ENCODE data around the gene RUNX3. TPM values are rescaled to one million over a fixed set of nuclear protein-coding genes. Genes with fewer than 3 reads are reported as not detected.

RUNX3 gene
- polyA plus RNA-seq, 1 experiment: not detected

- DNase-seq (ENCODE audit: low read depth, low spot score): no peak
- Histone ChIP-seq H3K27ac (ENCODE audit: low read depth, low read length) (no peak overlapping the region), H3K4me3 (ENCODE audit: low read depth, low read length) (no peak overlapping the region), H3K9me3 (ENCODE audit: control insufficient read depth, insufficient read depth, low read length) (no peaks in the 10 kb centered on the region), H3K27me3 (ENCODE audit: control insufficient read depth, insufficient read depth, low read length) (peaks cover 6% of the 10 kb centered on the region)
- CTCF ChIA-PET: interaction anchor here (0.6 kb wide), 1 partner anchor 15 kb away, joined by 5 read pairs; no protein-coding TSS in a partner anchor
- TF ChIP-seq, protein P1, sequence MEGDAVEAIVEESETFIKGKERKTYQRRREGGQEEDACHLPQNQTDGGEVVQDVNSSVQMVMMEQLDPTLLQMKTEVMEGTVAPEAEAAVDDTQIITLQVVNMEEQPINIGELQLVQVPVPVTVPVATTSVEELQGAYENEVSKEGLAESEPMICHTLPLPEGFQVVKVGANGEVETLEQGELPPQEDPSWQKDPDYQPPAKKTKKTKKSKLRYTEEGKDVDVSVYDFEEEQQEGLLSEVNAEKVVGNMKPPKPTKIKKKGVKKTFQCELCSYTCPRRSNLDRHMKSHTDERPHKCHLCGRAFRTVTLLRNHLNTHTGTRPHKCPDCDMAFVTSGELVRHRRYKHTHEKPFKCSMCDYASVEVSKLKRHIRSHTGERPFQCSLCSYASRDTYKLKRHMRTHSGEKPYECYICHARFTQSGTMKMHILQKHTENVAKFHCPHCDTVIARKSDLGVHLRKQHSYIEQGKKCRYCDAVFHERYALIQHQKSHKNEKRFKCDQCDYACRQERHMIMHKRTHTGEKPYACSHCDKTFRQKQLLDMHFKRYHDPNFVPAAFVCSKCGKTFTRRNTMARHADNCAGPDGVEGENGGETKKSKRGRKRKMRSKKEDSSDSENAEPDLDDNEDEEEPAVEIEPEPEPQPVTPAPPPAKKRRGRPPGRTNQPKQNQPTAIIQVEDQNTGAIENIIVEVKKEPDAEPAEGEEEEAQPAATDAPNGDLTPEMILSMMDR (IDR thresholded peaks at IDR 0.05; ENCODE audit: low read depth, low read length): no peak
- POLR2A ChIA-PET: no interaction called here
Measured at GRCh38 chr1:24948079-24948827, 18.2 kb upstream of the RUNX3 start.

DNA sequence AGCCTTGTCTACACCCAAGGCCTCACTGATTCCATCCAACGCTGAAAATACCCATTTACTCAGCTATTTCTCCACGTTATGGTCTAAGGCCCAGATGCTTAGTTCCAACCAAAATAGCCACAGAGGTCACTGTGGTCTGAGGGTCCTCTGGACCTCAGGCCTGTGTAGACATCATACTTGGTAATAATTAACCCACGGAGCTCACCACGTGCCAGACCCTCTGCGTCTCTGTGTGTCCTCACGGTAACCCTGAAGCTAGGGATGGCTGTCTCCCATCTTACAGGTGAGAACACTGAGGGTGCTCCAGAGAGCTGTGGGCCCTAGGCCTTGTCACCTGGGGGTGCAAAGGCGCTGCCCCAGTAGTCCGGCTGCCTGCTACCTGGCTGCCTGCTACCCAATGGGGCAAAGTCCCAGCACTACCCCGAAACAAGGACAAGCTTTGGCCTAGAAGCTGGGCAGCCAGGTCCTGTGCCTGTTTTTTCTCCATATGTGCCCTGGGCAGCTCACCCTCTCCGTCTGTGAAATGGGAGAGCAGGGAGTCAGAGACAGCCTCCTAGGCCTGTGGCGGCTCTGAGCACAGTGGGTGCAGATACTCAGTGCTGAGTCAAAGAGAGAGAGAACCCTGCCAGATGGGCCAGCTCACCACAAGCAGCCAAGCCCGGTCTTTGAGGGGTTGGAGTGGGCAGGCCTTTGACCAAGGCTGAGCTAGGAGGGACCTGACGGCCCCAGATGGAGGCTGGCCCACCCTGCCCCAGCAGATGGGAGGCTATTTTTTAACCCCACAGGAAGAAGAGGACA, 17.0 kb upstream of the RUNX3 start:
- Histone ChIP-seq H3K27me3 (ENCODE audit: control insufficient read depth, insufficient read depth, low read length) (peaks cover 8% of the 10 kb centered on the region), H3K4me3 (ENCODE audit: low read depth, low read length) (no peak overlapping the region), H3K9me3 (ENCODE audit: control insufficient read depth, insufficient read depth, low read length) (no peaks in the 10 kb centered on the region; the same call in 1 of the 2 replicates), H3K27ac (ENCODE audit: low read depth, low read length) (no peak overlapping the region)
- DNase-seq (ENCODE audit: low read depth, low spot score): no peak
- TF ChIP-seq, protein P1 (IDR thresholded peaks at IDR 0.05; ENCODE audit: low read depth, low read length): no peak
- POLR2A ChIA-PET: no interaction called here
- CTCF ChIA-PET: interaction anchor here (0.6 to 1.4 kb wide), 3 partner anchors 14 to 258 kb away, joined by 3 to 5 read pairs (median 4); no protein-coding TSS in a partner anchor

- CTCF ChIA-PET: no interaction called here
- H3K27me3 ChIP-seq (ENCODE audit: control insufficient read depth, insufficient read depth, low read length): peaks cover 15% of the 10 kb centered on the region
- no peak overlapping the region for H3K27ac ChIP-seq (ENCODE audit: low read depth, low read length)
- H3K4me3 ChIP-seq (ENCODE audit: low read depth, low read length): no peak overlapping the region
- DNase-seq (ENCODE audit: low read depth, low spot score): no peak
- POLR2A ChIA-PET: no interaction called here
- TF ChIP-seq, protein P1 (IDR thresholded peaks at IDR 0.05; ENCODE audit: low read depth, low read length): no peak
- no peaks in the 10 kb centered on the region; the same call in 1 of the 2 replicates for H3K9me3 ChIP-seq (ENCODE audit: control insufficient read depth, insufficient read depth, low read length)
Measured at GRCh38 chr1:24945354-24946326, 15.6 kb upstream of the RUNX3 start.

GRCh38 chr1:24944318-24944717, 14.2 kb upstream of the RUNX3 start:
- peaks cover 19% of the 10 kb centered on the region for H3K27me3 ChIP-seq (ENCODE audit: control insufficient read depth, insufficient read depth, low read length)
- ChIA-PET CTCF (no interaction called here), POLR2A (no interaction called here)
- no peak overlapping the region for H3K27ac ChIP-seq (ENCODE audit: low read depth, low read length)
- TF ChIP-seq, protein P1 (IDR thresholded peaks at IDR 0.05; ENCODE audit: low read depth, low read length): no peak
- no peak overlapping the region for H3K4me3 ChIP-seq (ENCODE audit: low read depth, low read length)
- no peaks in the 10 kb centered on the region; the same call in 1 of the 2 replicates for H3K9me3 ChIP-seq (ENCODE audit: control insufficient read depth, insufficient read depth, low read length)
- no peak for DNase-seq (ENCODE audit: low read depth, low spot score)
